Esophagus (tissue), 2 donors: Measurements from ENCODE around the gene LGR5. TPM values are rescaled to one million over a fixed set of nuclear protein-coding genes. Genes with fewer than 3 reads are reported as not detected.
A peak's percentile ranks its signal among the peaks of the same experiment; 100 is the strongest.

Experiments used
- H3K27ac ChIP-seq, 2 donors: one replicate each; pipeline ENCODE4 v1.5.1; 2013; ENCODE audit warnings: low read depth in 2 of 2, mild to moderate bottlenecking in 2 of 2, inconsistent platforms in 1 of 2, low read length in 1 of 2, moderate library complexity in 1 of 2
- H3K27me3 ChIP-seq, 2 donors: one replicate each; pipeline ENCODE4 v1.6.1; 2013; ENCODE audit warnings: low read length in 2 of 2, control low read depth in 1 of 2, mild to moderate bottlenecking in 1 of 2; ENCODE audit not compliant: insufficient read depth in 2 of 2, control insufficient read depth in 1 of 2
- H3K36me3 ChIP-seq, 2 donors: one replicate each; pipeline ENCODE4 v1.6.1; 2013; ENCODE audit warnings: low read length in 1 of 2; ENCODE audit not compliant: control insufficient read depth in 2 of 2, insufficient read depth in 2 of 2
- H3K4me1 ChIP-seq, 2 donors: one replicate each; pipeline ENCODE4 v1.6.1; 2013; ENCODE audit warnings: low read length in 1 of 2; ENCODE audit not compliant: control insufficient read depth in 2 of 2, insufficient read depth in 2 of 2
- H3K4me3 ChIP-seq, 2 donors: one replicate each; pipeline ENCODE4 v1.5.1; 2013; ENCODE audit warnings: low read length in 2 of 2, mild to moderate bottlenecking in 2 of 2, low read depth in 1 of 2, moderate library complexity in 1 of 2
- H3K9me3 ChIP-seq, 2 donors: one replicate each; pipeline ENCODE4 v1.6.1; 2013; ENCODE audit warnings: mild to moderate bottlenecking in 2 of 2, low read depth in 1 of 2, low read length in 1 of 2, moderate library complexity in 1 of 2; ENCODE audit not compliant: control insufficient read depth in 2 of 2, insufficient read depth in 1 of 2
- WGBS, 2 donors: extraction: QIAGEN DNeasy Blood & Tissue Kit; methylation state at CpG; one replicate each; pipeline ENCODE4 v1.1.7; 2013; 5-methylcytosine and 5-hydroxymethylcytosine counted together
- polyA plus RNA-seq, 2 donors: library from polyadenylated mRNA; stranded (reverse); fragments of 200-250 nt; gene quantifications; one replicate each; pipeline ENCODE4 v1.2.3, GENCODE V29; 2013
- donor health status: healthy with polysubstance abuse.
- donor health status: Bipolar disorder and iron deficiency.

The LGR5 gene
- under 1 TPM in 1 of 2 donors, not detected in 1; 0.01 TPM for polyA plus RNA-seq

DNA sequence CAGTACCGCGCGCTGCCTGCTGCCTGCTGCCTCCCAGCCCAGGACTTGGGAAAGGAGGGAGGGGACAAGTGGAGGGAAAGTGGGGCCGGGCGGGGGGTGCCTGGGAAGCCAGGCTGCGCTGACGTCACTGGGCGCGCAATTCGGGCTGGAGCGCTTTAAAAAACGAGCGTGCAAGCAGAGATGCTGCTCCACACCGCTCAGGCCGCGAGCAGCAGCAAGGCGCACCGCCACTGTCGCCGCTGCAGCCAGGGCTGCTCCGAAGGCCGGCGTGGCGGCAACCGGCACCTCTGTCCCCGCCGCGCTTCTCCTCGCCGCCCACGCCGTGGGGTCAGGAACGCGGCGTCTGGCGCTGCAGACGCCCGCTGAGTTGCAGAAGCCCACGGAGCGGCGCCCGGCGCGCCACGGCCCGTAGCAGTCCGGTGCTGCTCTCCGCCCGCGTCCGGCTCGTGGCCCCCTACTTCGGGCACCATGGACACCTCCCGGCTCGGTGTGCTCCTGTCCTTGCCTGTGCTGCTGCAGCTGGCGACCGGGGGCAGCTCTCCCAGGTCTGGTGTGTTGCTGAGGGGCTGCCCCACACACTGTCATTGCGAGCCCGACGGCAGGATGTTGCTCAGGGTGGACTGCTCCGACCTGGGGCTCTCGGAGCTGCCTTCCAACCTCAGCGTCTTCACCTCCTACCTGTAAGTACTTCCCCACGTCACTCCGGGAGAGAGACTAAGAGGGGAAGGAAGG lies at the start of gene LGR5:
Gene LGR5, plus strand, starts transcription at position 186 of the 732 bp plus-strand sequence. Its CDS starts 283 bp downstream, at position 469.
- no peak within 1 kb of the TSS for H3K27ac ChIP-seq
- WGBS, 2 donors = 0 to 1% methylated on average over 55 to 65 of the region's 65 CpGs
- H3K27me3 ChIP-seq = peaks cover 0 to 6% of the 10 kb centered on the region in 2 donors
- H3K36me3 ChIP-seq = no peaks in the 10 kb centered on the region
- peaks cover 0 to 6% of the 10 kb centered on the region in 2 donors for H3K9me3 ChIP-seq
- peak within 1 kb of the TSS; percentile 16 to 27 for H3K4me3 ChIP-seq
- peaks cover 2 to 11% of the 10 kb centered on the region in 2 donors for H3K4me1 ChIP-seq

DNA sequence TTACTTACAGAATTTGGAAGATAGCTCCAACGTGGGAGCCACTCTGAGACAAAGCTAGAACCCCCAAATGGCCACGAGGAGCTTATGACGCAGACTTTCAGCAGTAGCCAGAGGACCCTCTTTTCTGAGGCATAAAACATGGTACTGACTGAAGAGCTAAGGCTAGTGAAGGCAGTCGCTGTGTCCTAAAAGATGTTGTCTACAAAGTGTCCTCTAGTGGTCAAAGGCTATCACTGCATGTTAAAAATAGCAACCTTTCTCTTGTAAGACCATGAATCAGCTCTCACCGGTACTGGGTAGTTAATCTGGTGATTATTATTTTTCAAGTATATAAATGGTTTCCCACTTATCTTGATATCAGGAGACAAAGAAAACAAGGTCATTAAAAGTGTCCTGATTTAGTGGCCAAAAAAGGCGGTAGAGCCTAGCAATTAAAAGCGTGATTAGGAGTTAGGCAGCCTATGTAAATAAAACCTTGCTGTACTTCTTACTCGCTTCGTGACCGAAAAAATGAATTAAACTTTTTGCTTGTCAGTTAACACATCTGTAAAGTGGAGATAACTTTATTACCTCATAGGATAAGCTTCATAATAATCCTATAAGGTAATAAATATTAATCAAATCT lies 47.0 kb upstream of the LGR5 start:
- WGBS, 2 donors = 41 to 46% methylated on average over 10 of the region's 10 CpGs
- H3K27ac ChIP-seq = no peak overlapping the region

DNA sequence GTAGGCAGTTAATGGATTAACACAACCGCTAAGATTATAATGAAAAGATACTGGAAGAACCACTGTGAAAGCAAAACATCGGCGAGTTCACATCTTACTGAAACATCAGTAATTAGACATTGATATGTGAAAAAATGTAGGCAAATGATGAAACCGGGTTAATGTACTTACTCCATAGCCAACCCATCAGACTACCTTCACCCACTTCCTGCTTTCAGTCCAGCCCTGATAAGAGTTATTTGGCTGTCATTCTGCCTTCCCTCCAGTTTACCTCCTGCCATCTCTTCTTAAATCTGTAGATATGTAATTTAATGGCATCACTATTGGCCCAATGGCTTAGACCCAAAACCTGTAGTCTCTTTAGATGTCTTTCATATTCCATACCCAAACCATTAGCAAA lies 46.0 kb upstream of the LGR5 start:
- 62 to 65% methylated on average over 4 of the region's 4 CpGs for WGBS, 2 donors
- H3K4me1 ChIP-seq = no peaks in the 10 kb centered on the region
- no peaks in the 10 kb centered on the region for H3K36me3 ChIP-seq
- H3K27ac ChIP-seq = no peak overlapping the region
- H3K9me3 ChIP-seq = no peaks in the 10 kb centered on the region
- H3K27me3 ChIP-seq = no peaks in the 10 kb centered on the region
- no peak overlapping the region for H3K4me3 ChIP-seq

More for the DNA sequence above, 47.0 kb upstream of the LGR5 start:
- no peaks in the 10 kb centered on the region for H3K4me1 ChIP-seq
- H3K36me3 ChIP-seq = no peaks in the 10 kb centered on the region
- no peaks in the 10 kb centered on the region for H3K9me3 ChIP-seq
- no peaks in the 10 kb centered on the region for H3K27me3 ChIP-seq
- H3K4me3 ChIP-seq = no peak overlapping the region

GRCh38 chr12:71397433-71397954 lies 42.1 kb upstream of the LGR5 start:
- no peaks in the 10 kb centered on the region for H3K36me3 ChIP-seq
- 84 to 97% methylated on average over 1 of the region's 1 CpG for WGBS, 2 donors
- no peaks in the 10 kb centered on the region for H3K4me1 ChIP-seq
- no peaks in the 10 kb centered on the region for H3K27me3 ChIP-seq
- H3K9me3 ChIP-seq = no peaks in the 10 kb centered on the region
- H3K4me3 ChIP-seq = no peak overlapping the region
- H3K27ac ChIP-seq = no peak overlapping the region

DNA sequence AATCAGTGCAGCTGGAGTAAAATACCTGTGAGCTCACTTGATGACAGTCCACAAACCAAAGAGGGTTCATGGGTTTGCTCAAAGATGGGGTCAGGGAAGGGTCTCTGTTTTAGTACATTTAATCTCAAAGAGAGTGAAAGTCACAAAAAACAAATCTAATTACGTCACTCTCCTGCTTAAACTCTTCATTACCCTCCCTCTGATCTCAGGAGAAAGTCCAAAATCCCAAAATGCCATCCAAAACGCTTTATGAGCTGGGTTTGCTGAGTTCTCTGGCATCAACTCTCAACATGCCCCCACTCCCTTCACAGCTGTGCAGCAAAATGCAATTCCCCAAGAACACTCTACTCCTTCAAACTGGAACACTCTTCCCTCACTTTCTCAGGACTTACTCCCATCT lies 40.4 kb upstream of the LGR5 start:
- Histone ChIP-seq H3K27me3 (no peaks in the 10 kb centered on the region), H3K36me3 (no peaks in the 10 kb centered on the region), H3K9me3 (no peaks in the 10 kb centered on the region), H3K4me1 (no peaks in the 10 kb centered on the region), H3K27ac (no peak overlapping the region), H3K4me3 (no peak overlapping the region)
- 49 to 76% methylated on average over 2 of the region's 2 CpGs for WGBS, 2 donors

- H3K9me3 ChIP-seq = no peaks in the 10 kb centered on the region
- 79 to 82% methylated on average over 2 of the region's 2 CpGs for WGBS, 2 donors
- no peaks in the 10 kb centered on the region for H3K36me3 ChIP-seq
- no peak overlapping the region for H3K4me3 ChIP-seq
- H3K27ac ChIP-seq = no peak overlapping the region
- no peaks in the 10 kb centered on the region for H3K4me1 ChIP-seq
- no peaks in the 10 kb centered on the region for H3K27me3 ChIP-seq
Observed at GRCh38 chr12:71400481-71400880, 39.1 kb upstream of the LGR5 start.

GRCh38 chr12:71405884-71406283 lies 33.7 kb upstream of the LGR5 start:
- no peak overlapping the region for H3K27ac ChIP-seq
- 86 to 92% methylated on average over 1 of the region's 1 CpG for WGBS, 2 donors
- no peak overlapping the region for H3K4me3 ChIP-seq

DNA sequence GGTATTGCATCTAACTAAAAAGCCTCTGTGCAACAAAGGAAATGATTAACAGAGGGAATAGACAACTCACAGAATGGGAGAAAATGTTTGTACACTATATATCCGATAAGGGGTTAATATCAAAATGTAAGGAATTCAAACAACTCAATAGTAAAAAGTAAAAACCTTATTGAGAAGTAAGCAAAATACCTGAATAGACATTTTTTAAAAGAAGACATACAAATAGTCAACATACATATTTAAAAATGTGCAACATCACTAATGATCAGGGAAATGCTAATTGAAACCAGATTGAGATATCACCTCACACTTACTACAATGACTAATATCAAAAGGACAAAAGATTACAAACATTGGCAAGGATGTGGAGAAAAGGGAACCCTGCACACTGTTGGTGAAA lies 31.9 kb upstream of the LGR5 start:
- 88 to 100% methylated on average over 1 of the region's 1 CpG for WGBS, 2 donors
- H3K9me3 ChIP-seq = peaks cover 0 to 3% of the 10 kb centered on the region in 2 donors
- H3K27ac ChIP-seq = no peak overlapping the region
- no peaks in the 10 kb centered on the region for H3K36me3 ChIP-seq
- H3K4me3 ChIP-seq = no peak overlapping the region
- no peaks in the 10 kb centered on the region for H3K4me1 ChIP-seq
- H3K27me3 ChIP-seq = no peaks in the 10 kb centered on the region

More at GRCh38 chr12:71405884-71406283, 33.7 kb upstream of the LGR5 start:
- Histone ChIP-seq H3K4me1 (no peaks in the 10 kb centered on the region), H3K9me3 (peaks cover 0 to 3% of the 10 kb centered on the region in 2 donors), H3K36me3 (no peaks in the 10 kb centered on the region), H3K27me3 (no peaks in the 10 kb centered on the region)

- Histone ChIP-seq H3K4me3 (no peak overlapping the region), H3K27ac (no peak overlapping the region), H3K27me3 (no peaks in the 10 kb centered on the region), H3K36me3 (no peaks in the 10 kb centered on the region), H3K9me3 (peaks cover 0 to 3% of the 10 kb centered on the region in 2 donors), H3K4me1 (no peaks in the 10 kb centered on the region)
Observed at GRCh38 chr12:71410844-71411243, 28.8 kb upstream of the LGR5 start.
